ENCODE results near the gene SLU7. TPM values are rescaled to one million over a fixed set of nuclear protein-coding genes. Genes with fewer than 3 reads are reported as not detected.

SLU7 gene
- total and polyA plus RNA-seq, 9 of the 15 experiments (the other 6 are each of a cell fraction or from before 2014, with no cell fraction given) = 42.1 to 65.7 (median 54.8) TPM

DNA sequence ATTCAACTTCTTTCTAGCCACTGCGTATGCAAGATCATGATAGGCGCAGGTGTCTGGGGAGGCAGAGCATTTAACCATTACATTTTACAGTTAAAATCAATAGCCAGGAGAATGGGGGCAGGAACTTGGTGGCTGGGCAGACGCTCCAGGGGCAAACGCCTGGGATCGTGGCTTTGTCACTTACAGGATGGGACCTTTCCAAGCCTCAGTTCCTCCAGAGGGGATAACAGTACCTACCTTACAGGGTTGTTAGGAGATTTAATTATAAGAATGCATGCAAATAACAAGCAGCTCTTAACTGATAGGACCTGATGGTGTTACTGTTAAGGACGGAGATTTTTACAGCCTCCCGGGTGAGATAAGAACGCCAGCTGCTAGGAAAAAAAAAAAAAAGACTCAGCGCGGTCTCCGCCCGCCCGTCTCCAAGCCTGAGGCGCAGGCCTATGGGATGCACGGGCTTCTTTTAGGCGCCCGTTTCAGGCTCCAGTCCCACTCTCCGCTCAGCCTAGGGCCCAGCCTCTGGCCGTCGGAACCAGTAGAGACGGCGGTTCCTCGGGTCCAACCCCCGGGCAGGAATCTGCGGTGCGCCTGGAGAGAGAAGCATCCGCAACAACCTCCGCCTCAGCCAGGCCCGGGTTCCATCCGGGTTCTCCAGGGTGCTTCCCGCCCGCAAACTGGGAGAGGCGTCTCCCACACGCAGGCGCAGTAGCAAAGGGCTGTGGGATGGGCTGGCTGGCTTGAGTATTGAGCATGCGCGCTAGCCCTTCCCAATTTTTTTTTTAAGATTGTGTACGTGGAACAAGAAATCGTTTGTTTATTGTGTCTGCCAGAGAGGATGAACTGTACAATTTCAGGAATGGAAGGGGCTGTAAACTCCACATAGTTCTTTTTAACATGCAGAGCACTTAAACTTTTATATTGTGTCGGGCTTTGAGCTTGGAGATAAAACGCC is 19.2 kb downstream of the SLU7 start, which contains the start of gene FAM200C (continued):
- TF ChIP-seq REST (IDR thresholded peaks at IDR 0.05; ENCODE audit: borderline replicate concordance) (no peak), REST (CRISPR knock-in tag; IDR thresholded peaks at IDR 0.05; ENCODE audit: low read depth) (0 out of 2 replicates have a peak, but pooled peaks have one; percentile 55), ZNF699 (CRISPR knock-in tag; IDR thresholded peaks at IDR 0.05; ENCODE audit: insufficient replicate concordance) (no peak), RBFOX2 (IDR thresholded peaks at IDR 0.05; ENCODE audit: low read depth, low read length) (peak; percentile 91), PHF8 (IDR thresholded peaks at IDR 0.05; ENCODE audit: borderline replicate concordance, low read length) (peak; percentile 98), MYNN (IDR thresholded peaks at IDR 0.05) (no peak), MYNN (CRISPR knock-in tag; IDR thresholded peaks at IDR 0.05) (no peak), MAFK (IDR thresholded peaks at IDR 0.05; ENCODE audit: low read length) (no peak), NFRKB (IDR thresholded peaks at IDR 0.05; ENCODE audit: low read depth) (peak; percentile 59; the same call in 1 of the 2 replicates), HLTF (IDR thresholded peaks at IDR 0.05) (peak; percentile 53; the same call in 1 of the 2 replicates), NFIC (IDR thresholded peaks at IDR 0.05) (peak; percentile 25; the same call in 1 of the 2 replicates), HNRNPLL (IDR thresholded peaks at IDR 0.05; ENCODE audit: low read depth, low read length, poor library complexity, severe bottlenecking) (peak; percentile 27)
- TF ChIP-seq, protein P1, sequence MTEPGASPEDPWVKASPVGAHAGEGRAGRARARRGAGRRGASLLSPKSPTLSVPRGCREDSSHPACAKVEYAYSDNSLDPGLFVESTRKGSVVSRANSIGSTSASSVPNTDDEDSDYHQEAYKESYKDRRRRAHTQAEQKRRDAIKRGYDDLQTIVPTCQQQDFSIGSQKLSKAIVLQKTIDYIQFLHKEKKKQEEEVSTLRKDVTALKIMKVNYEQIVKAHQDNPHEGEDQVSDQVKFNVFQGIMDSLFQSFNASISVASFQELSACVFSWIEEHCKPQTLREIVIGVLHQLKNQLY (CRISPR knock-in tag; conservative IDR thresholded peaks at IDR 0.05) = no peak
- TF ChIP-seq, protein P2, sequence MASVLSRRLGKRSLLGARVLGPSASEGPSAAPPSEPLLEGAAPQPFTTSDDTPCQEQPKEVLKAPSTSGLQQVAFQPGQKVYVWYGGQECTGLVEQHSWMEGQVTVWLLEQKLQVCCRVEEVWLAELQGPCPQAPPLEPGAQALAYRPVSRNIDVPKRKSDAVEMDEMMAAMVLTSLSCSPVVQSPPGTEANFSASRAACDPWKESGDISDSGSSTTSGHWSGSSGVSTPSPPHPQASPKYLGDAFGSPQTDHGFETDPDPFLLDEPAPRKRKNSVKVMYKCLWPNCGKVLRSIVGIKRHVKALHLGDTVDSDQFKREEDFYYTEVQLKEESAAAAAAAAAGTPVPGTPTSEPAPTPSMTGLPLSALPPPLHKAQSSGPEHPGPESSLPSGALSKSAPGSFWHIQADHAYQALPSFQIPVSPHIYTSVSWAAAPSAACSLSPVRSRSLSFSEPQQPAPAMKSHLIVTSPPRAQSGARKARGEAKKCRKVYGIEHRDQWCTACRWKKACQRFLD (CRISPR knock-in tag; IDR thresholded peaks at IDR 0.05) = peak; percentile 52; the same call in 1 of the 2 replicates
- TF ChIP-seq, protein P3, sequence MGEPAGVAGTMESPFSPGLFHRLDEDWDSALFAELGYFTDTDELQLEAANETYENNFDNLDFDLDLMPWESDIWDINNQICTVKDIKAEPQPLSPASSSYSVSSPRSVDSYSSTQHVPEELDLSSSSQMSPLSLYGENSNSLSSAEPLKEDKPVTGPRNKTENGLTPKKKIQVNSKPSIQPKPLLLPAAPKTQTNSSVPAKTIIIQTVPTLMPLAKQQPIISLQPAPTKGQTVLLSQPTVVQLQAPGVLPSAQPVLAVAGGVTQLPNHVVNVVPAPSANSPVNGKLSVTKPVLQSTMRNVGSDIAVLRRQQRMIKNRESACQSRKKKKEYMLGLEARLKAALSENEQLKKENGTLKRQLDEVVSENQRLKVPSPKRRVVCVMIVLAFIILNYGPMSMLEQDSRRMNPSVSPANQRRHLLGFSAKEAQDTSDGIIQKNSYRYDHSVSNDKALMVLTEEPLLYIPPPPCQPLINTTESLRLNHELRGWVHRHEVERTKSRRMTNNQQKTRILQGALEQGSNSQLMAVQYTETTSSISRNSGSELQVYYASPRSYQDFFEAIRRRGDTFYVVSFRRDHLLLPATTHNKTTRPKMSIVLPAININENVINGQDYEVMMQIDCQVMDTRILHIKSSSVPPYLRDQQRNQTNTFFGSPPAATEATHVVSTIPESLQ (CRISPR knock-in tag; IDR thresholded peaks at IDR 0.05) = 0 out of 2 replicates have a peak, but pooled peaks have one; percentile 30
